ENCODE results near the gene ERBB2. TPM values are rescaled to one million over a fixed set of nuclear protein-coding genes. Genes with fewer than 3 reads are reported as not detected.
"Not testable (repeated sequence)": the region's sequence is repeated elsewhere in the genome, so short reads cannot be mapped to it uniquely, and the experiment has no call there.

Gene ERBB2
- total and polyA plus RNA-seq, 7 experiments from 2014 or later: 0.39 to 10.5 (median 5.8) TPM

DNA sequence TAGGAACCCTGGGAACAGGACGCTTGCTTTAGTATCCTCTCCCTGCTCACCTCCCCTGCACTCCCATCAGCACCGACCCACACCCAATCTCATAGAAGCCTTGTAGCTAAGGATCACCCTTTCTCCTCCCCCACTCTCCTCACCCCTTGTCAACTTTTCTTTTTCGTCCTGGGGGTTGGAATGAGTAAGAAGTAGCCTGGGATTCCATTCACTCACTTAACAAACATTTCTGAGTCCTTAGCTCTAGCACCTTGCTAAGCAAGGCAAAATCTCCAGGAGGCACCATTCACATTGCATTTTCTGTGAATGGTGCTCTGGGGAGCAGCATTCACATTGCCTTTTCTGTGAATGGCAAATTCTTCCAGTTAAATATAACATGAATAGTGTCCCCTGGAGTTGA, 10.9 kb upstream of the ERBB2 start:
- DNase-seq (no peak), ATAC-seq (no peak)
- H3K36me3 Mint-ChIP-seq: peaks cover 5 to 21% (median 10%) of the 10 kb centered on the region in 5 donors
- peaks cover 19 to 32% (median 30%) of the 10 kb centered on the region in 7 donors for H3K4me1 Mint-ChIP-seq
- H3K27ac Mint-ChIP-seq: peak overlapping the region in 8 of 9 donors; percentile 93 to 99 (median 98)
- H3K9me3 ChIP-seq (ENCODE audit: control insufficient read depth in 2 of 3, low read length in 3 of 3): no peaks in the 10 kb centered on the region
- CTCF ChIA-PET: interaction anchor here (2.0 to 2.4 kb wide), 2 partner anchors 10 to 23 kb away, joined by 5 to 14 read pairs; no protein-coding TSS in a partner anchor
- H3K27ac ChIP-seq (ENCODE audit: low read depth, low read length): no peak overlapping the region
- peak overlapping the region; percentile 93 for H3K4me3 ChIP-seq (ENCODE audit: low read length)
- POLR2A ChIA-PET: interaction anchor here (0.6 to 4.8 kb wide), 9 partner anchors 10 to 685 kb away, joined by 3 to 43 read pairs (median 8); partner anchors contain the start of genes ERBB2 and MIEN1
- peaks cover 8 to 18% of the 10 kb centered on the region in 2 donors for H3K4me1 ChIP-seq (ENCODE audit: control insufficient read depth in 2 of 2, insufficient read depth in 2 of 2, low read length in 2 of 2)
- no peaks in the 10 kb centered on the region for H3K27me3 Mint-ChIP-seq
- peaks cover 0 to 13% (median 0%) of the 10 kb centered on the region in 3 experiments for H3K36me3 ChIP-seq (ENCODE audit: control insufficient read depth in 2 of 3, insufficient read depth in 3 of 3, low read length in 3 of 3)
- H3K27me3 ChIP-seq (ENCODE audit: control insufficient read depth in 2 of 2, insufficient read depth in 2 of 2, low read length in 2 of 2): no peaks in the 10 kb centered on the region
- peak overlapping the region; percentile 87 to 99 (median 98) for H3K4me3 Mint-ChIP-seq
- intact Hi-C loops (cut with micrococcal nuclease): loop anchor here (1.0 to 5.0 kb wide), 6 partner anchors 41 to 293 kb away; partner anchors contain the start of genes STARD3 (in 2 of the 2), CDK12 (in 1 of the 2), MIEN1 (in 1 of the 2) and PSMD3 (in 1 of the 2)
- H3K9me3 Mint-ChIP-seq: peaks cover 0 to 6% (median 0%) of the 10 kb centered on the region in 11 donors

DNA sequence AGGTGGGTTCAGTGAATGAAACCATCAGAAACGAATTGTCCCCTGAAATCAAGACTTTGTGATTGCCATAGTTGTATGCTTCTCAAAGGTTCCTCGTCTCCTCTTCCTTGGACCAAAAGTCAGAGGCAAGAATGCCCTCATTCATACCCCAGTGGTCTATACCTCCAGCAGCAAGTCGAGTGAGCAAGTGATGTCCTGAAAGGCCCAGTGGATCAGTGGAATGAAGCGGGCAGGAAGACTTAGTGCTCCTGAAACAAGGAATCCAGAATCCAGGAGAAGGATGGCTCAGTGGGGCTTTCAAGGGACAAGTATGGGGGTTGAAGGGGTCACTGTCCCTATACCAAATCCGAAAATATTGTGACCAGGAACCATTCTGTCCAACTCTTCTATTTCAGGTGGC, 5.3 kb upstream of the ERBB2 start:
- Histone ChIP-seq H3K9me3 (ENCODE audit: control insufficient read depth in 2 of 3, low read length in 3 of 3) (no peaks in the 10 kb centered on the region), H3K36me3 (ENCODE audit: control insufficient read depth in 2 of 3, insufficient read depth in 3 of 3, low read length in 3 of 3) (no peaks in the 10 kb centered on the region), H3K4me1 (ENCODE audit: control insufficient read depth in 2 of 2, insufficient read depth in 2 of 2, low read length in 2 of 2) (no peaks in the 10 kb centered on the region), H3K27me3 (ENCODE audit: control insufficient read depth in 2 of 2, insufficient read depth in 2 of 2, low read length in 2 of 2) (peaks cover 3 to 5% of the 10 kb centered on the region in 2 donors), H3K4me3 (ENCODE audit: low read length) (no peak overlapping the region), H3K27ac (ENCODE audit: low read depth, low read length) (no peak overlapping the region)
- ATAC-seq: no peak
- ChIA-PET POLR2A (no interaction called here), CTCF (interaction anchor here (1.0 kb wide), 1 partner anchor 14 kb away, joined by 4 read pairs; no protein-coding TSS in a partner anchor)
- Mint-ChIP-seq H3K36me3 (peaks cover 0 to 19% (median 6%) of the 10 kb centered on the region in 5 donors), H3K27me3 (peaks cover 10 to 19% (median 14%) of the 10 kb centered on the region in 5 donors), H3K4me1 (peaks cover 0 to 6% (median 2%) of the 10 kb centered on the region in 7 donors), H3K9me3 (no peaks in the 10 kb centered on the region), H3K27ac (no peak overlapping the region), H3K4me3 (no peak overlapping the region)
- intact Hi-C loops (cut with micrococcal nuclease): no loop called here
- DNase-seq: no peak

DNA sequence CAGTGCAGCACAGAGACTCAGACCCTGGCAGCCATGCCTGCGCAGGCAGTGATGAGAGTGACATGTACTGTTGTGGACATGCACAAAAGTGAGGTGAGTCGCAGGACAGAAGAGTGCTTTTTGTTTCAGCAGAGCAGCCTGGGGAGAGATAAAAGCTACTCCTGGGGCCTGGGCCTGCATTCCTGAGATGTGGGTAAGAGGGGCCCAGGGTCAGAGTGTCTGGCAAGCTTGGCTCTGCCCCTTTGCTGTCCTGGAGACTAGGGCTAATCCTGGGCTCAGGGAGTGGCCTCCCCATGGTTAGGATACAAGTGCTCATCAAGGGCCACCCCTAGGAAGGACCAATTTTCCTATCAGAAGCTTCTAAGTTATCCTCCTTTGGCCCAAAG, 4.8 kb upstream of the ERBB2 start:
- H3K4me1 ChIP-seq (ENCODE audit: control insufficient read depth in 2 of 2, insufficient read depth in 2 of 2, low read length in 2 of 2): no peaks in the 10 kb centered on the region
- H3K4me1 Mint-ChIP-seq: peaks cover 0 to 9% (median 6%) of the 10 kb centered on the region in 7 donors
- peaks cover 0 to 20% (median 6%) of the 10 kb centered on the region in 5 donors for H3K36me3 Mint-ChIP-seq
- H3K36me3 ChIP-seq (ENCODE audit: control insufficient read depth in 2 of 3, insufficient read depth in 3 of 3, low read length in 3 of 3): no peaks in the 10 kb centered on the region
- H3K27me3 ChIP-seq (ENCODE audit: control insufficient read depth in 2 of 2, insufficient read depth in 2 of 2, low read length in 2 of 2): peaks cover 3 to 10% of the 10 kb centered on the region in 2 donors
- no peak overlapping the region for H3K27ac Mint-ChIP-seq
- POLR2A ChIA-PET: interaction anchor here (1.3 kb wide), 1 partner anchor 34 kb away, joined by 3 read pairs; no protein-coding TSS in a partner anchor
- intact Hi-C loops (cut with micrococcal nuclease): no loop called here
- peaks cover 0 to 2% (median 0%) of the 10 kb centered on the region in 11 donors for H3K9me3 Mint-ChIP-seq
- H3K27me3 Mint-ChIP-seq: peaks cover 13 to 22% (median 18%) of the 10 kb centered on the region in 5 donors
- CTCF ChIA-PET: interaction anchor here (1.0 kb wide), 1 partner anchor 15 kb away, joined by 4 read pairs; no protein-coding TSS in a partner anchor
- H3K4me3 Mint-ChIP-seq: no peak overlapping the region
- no peak overlapping the region for H3K4me3 ChIP-seq (ENCODE audit: low read length)
- no peak for ATAC-seq
- DNase-seq: no peak
- H3K27ac ChIP-seq (ENCODE audit: low read depth, low read length): no peak overlapping the region
- H3K9me3 ChIP-seq (ENCODE audit: control insufficient read depth in 2 of 3, low read length in 3 of 3): no peaks in the 10 kb centered on the region

DNA sequence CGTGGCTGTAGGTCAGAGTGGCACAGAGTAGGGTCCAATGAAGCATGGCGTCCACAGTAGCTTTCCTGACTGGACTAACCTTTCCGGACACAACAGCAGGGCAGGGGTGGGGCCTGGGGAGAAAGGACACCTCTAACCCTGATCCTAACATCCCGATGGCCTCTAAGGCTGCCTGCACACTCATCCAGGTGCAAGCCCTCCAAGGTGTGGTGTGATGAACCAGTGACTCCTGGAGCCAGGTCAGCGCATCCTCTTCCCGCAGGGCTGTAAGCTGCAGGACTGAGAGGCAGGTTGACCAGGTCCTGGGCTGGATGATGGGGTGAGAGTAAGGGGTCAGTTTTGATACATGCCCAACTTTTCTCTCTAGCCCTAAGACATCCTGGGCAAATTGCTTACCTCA, 3.1 kb upstream of the ERBB2 start:
- H3K4me3 ChIP-seq (ENCODE audit: low read length): no peak overlapping the region
- Mint-ChIP-seq H3K36me3 (peaks cover 0 to 20% (median 6%) of the 10 kb centered on the region in 5 donors), H3K27me3 (peaks cover 26 to 36% (median 28%) of the 10 kb centered on the region in 5 donors), H3K27ac (no peak overlapping the region), H3K4me3 (no peak overlapping the region), H3K4me1 (peaks cover 0 to 13% (median 10%) of the 10 kb centered on the region in 7 donors), H3K9me3 (peaks cover 0 to 2% (median 0%) of the 10 kb centered on the region in 11 donors)
- ChIA-PET POLR2A (interaction anchor here (1.0 kb wide), 1 partner anchor 9 kb away, joined by 4 read pairs; the partner anchor contains the start of gene PGAP3), CTCF (interaction anchor here (1.2 kb wide), 1 partner anchor 266 kb away, joined by 4 read pairs; the partner anchor contains the start of gene GSDMA)
- H3K9me3 ChIP-seq (ENCODE audit: control insufficient read depth in 2 of 3, low read length in 3 of 3): no peaks in the 10 kb centered on the region
- H3K27me3 ChIP-seq (ENCODE audit: control insufficient read depth in 2 of 2, insufficient read depth in 2 of 2, low read length in 2 of 2): peaks cover 3 to 14% of the 10 kb centered on the region in 2 donors
- no peak overlapping the region for H3K27ac ChIP-seq (ENCODE audit: low read depth, low read length)
- no peaks in the 10 kb centered on the region for H3K36me3 ChIP-seq (ENCODE audit: control insufficient read depth in 2 of 3, insufficient read depth in 3 of 3, low read length in 3 of 3)
- ATAC-seq (no peak), DNase-seq (no peak)
- intact Hi-C loops (cut with micrococcal nuclease): no loop called here
- no peaks in the 10 kb centered on the region for H3K4me1 ChIP-seq (ENCODE audit: control insufficient read depth in 2 of 2, insufficient read depth in 2 of 2, low read length in 2 of 2)

DNA sequence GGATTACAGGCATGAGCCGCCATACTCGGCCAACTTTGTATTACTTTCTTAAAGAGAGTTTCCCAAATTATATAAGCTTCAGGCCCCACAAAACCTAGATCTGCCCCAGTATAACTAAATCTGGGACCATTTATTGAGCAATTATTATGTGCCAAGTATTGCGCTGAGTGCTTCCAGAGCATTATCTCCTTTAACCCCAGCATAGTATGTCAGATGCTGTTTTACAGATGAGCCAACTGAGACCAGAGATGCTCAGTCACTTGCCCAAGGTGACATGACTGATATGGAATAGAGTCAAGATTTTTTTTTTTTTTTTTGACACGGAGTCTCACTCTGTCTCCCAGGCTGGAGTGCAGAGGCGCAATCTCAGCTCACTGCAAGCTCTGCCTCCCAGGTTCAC, 1.9 kb upstream of the ERBB2 start:
- Mint-ChIP-seq H3K36me3 (peaks cover 0 to 20% (median 6%) of the 10 kb centered on the region in 5 donors), H3K4me3 (no peak overlapping the region), H3K27ac (no peak overlapping the region), H3K9me3 (peaks cover 0 to 2% (median 0%) of the 10 kb centered on the region in 11 donors), H3K4me1 (peaks cover 0 to 18% (median 10%) of the 10 kb centered on the region in 7 donors), H3K27me3 (peaks cover 28 to 45% (median 29%) of the 10 kb centered on the region in 5 donors)
- Histone ChIP-seq H3K27ac (ENCODE audit: low read depth, low read length) (no peak overlapping the region), H3K4me1 (ENCODE audit: control insufficient read depth in 2 of 2, insufficient read depth in 2 of 2, low read length in 2 of 2) (no peaks in the 10 kb centered on the region), H3K27me3 (ENCODE audit: control insufficient read depth in 2 of 2, insufficient read depth in 2 of 2, low read length in 2 of 2) (peaks cover 3 to 14% of the 10 kb centered on the region in 2 donors), H3K36me3 (ENCODE audit: control insufficient read depth in 2 of 3, insufficient read depth in 3 of 3, low read length in 3 of 3) (no peaks in the 10 kb centered on the region), H3K9me3 (ENCODE audit: control insufficient read depth in 2 of 3, low read length in 3 of 3) (no peaks in the 10 kb centered on the region), H3K4me3 (ENCODE audit: low read length) (no peak overlapping the region)
- ATAC-seq (no peak), DNase-seq (no peak)
- ChIA-PET CTCF (interaction anchor here (0.7 to 1.2 kb wide), 2 partner anchors 265 to 633 kb away, joined by 3 to 4 read pairs; partner anchors contain the start of gene GSDMA), POLR2A (no interaction called here)
- intact Hi-C loops (cut with micrococcal nuclease): no loop called here

DNA sequence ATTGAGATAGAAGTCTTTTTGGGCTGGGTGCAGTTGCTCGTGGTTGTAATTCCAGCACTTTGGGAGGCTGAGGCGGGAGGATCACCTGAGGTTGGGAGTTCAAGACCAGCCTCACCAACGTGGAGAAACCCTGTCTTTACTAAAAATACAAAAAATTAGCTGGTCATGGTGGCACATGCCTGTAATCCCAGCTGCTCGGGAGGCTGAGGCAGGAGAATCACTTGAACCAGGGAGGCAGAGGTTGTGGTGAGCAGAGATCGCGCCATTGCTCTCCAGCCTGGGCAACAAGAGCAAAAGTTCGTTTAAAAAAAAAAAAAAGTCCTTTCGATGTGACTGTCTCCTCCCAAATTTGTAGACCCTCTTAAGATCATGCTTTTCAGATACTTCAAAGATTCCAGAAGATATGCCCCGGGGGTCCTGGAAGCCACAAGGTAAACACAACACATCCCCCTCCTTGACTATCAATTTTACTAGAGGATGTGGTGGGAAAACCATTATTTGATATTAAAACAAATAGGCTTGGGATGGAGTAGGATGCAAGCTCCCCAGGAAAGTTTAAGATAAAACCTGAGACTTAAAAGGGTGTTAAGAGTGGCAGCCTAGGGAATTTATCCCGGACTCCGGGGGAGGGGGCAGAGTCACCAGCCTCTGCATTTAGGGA, 577 bp upstream of the ERBB2 start:
- H3K27ac Mint-ChIP-seq; H3K4me3 ChIP-seq (ENCODE audit: low read length); H3K4me1 ChIP-seq (ENCODE audit: control insufficient read depth in 2 of 2, insufficient read depth in 2 of 2, low read length in 2 of 2); CTCF ChIA-PET; DNase-seq; ATAC-seq; H3K9me3 ChIP-seq (ENCODE audit: control insufficient read depth in 2 of 3, low read length in 3 of 3); H3K27ac ChIP-seq (ENCODE audit: low read depth, low read length); intact Hi-C loops (cut with micrococcal nuclease); H3K36me3 ChIP-seq (ENCODE audit: control insufficient read depth in 2 of 3, insufficient read depth in 3 of 3, low read length in 3 of 3); H3K9me3 Mint-ChIP-seq: not testable (repeated sequence)
- Mint-ChIP-seq H3K4me1 (peaks cover 5 to 18% (median 10%) of the 10 kb centered on the region in 7 donors), H3K27me3 (peaks cover 28 to 48% (median 29%) of the 10 kb centered on the region in 5 donors), H3K36me3 (peaks cover 0 to 20% (median 6%) of the 10 kb centered on the region in 5 donors), H3K4me3 (peak overlapping the region in 6 of 10 donors; percentile 30 to 72 (median 52))
- H3K27me3 ChIP-seq (ENCODE audit: control insufficient read depth in 2 of 2, insufficient read depth in 2 of 2, low read length in 2 of 2): peaks cover 3 to 14% of the 10 kb centered on the region in 2 donors
- POLR2A ChIA-PET: interaction anchor here (1.5 kb wide), 1 partner anchor 11 kb away, joined by 4 read pairs; the partner anchor contains the start of gene PGAP3

Data from naive thymus-derived CD4-positive, alpha-beta T cell (primary cell).